ENCODE results near the gene CA14.
A peak's percentile ranks its signal among the peaks of the same experiment; 100 is the strongest.

Gene CA14

GRCh38 chr1:150261367-150261766 lies 3.8 kb downstream of the CA14 start:
- TF ChIP-seq, protein P1, sequence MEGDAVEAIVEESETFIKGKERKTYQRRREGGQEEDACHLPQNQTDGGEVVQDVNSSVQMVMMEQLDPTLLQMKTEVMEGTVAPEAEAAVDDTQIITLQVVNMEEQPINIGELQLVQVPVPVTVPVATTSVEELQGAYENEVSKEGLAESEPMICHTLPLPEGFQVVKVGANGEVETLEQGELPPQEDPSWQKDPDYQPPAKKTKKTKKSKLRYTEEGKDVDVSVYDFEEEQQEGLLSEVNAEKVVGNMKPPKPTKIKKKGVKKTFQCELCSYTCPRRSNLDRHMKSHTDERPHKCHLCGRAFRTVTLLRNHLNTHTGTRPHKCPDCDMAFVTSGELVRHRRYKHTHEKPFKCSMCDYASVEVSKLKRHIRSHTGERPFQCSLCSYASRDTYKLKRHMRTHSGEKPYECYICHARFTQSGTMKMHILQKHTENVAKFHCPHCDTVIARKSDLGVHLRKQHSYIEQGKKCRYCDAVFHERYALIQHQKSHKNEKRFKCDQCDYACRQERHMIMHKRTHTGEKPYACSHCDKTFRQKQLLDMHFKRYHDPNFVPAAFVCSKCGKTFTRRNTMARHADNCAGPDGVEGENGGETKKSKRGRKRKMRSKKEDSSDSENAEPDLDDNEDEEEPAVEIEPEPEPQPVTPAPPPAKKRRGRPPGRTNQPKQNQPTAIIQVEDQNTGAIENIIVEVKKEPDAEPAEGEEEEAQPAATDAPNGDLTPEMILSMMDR (IDR thresholded peaks at IDR 0.05; ENCODE audit: control insufficient read depth, extremely low read depth, insufficient read depth), result no peak
- no peak overlapping the region for H3K4me3 ChIP-seq (ENCODE audit: low read depth, low read length)
- DNase-seq (ENCODE audit: low read depth), result no peak

DNA sequence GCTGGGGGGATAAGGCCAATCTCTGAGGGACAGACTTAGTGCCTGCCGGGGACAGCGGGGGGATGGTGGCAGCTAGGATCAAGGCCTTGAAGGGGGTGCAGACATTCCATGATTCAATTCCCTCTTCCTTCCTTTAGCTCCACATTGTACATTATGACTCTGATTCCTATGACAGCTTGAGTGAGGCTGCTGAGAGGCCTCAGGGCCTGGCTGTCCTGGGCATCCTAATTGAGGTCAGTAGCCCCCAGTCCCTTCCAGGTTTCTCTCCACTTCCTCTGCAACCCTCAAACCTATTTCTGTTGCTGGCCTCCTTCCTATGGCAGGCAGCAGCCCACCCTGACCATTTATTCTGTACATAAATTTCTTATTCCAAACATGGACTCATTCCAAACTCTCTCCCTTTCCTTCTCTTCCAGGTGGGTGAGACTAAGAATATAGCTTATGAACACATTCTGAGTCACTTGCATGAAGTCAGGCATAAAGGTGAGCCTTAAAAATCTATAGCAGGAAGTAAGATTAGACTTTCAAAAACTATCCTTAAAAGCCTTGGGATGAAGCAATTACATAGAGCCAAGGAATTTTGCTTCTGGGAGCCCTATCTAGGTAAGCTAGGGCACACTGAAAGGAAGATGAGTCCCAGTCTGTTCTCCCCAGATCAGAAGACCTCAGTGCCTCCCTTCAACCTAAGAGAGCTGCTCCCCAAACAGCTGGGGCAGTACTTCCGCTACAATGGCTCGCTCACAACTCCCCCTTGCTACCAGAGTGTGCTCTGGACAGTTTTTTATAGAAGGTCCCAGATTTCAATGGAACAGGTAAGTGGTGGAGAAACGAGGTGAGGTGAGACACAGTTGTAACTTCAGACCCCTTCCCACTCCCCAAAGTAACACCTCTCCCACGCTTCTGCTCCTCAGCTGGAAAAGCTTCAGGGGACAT lies 5.1 kb downstream of the CA14 start:
- H3K4me3 ChIP-seq (ENCODE audit: low read depth, low read length), result no peak overlapping the region
- TF ChIP-seq, protein P1 (IDR thresholded peaks at IDR 0.05; ENCODE audit: control insufficient read depth, extremely low read depth, insufficient read depth), result no peak
- DNase-seq (ENCODE audit: low read depth), result no peak

DNA sequence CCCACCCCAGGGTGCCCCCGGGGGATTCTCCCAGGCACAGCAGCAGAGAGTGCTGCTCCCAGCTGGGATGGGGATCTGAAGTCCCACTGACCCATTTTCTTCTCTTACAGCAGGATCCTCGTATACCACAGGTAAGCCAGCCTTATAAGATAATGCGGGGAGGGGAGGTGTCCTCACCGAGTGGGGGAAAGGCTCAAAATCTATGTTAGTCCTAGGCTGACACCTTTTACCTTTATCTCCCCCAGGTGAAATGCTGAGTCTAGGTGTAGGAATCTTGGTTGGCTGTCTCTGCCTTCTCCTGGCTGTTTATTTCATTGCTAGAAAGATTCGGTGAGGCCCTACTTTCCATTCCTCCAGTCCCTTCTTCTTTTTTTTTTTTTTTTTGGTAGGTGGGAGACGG lies 6.0 kb downstream of the CA14 start:
- H3K4me3 ChIP-seq (ENCODE audit: low read depth, low read length), result no peak overlapping the region
- no peak for DNase-seq (ENCODE audit: low read depth)
- TF ChIP-seq, protein P1 (IDR thresholded peaks at IDR 0.05; ENCODE audit: control insufficient read depth, extremely low read depth, insufficient read depth), result no peak

DNA sequence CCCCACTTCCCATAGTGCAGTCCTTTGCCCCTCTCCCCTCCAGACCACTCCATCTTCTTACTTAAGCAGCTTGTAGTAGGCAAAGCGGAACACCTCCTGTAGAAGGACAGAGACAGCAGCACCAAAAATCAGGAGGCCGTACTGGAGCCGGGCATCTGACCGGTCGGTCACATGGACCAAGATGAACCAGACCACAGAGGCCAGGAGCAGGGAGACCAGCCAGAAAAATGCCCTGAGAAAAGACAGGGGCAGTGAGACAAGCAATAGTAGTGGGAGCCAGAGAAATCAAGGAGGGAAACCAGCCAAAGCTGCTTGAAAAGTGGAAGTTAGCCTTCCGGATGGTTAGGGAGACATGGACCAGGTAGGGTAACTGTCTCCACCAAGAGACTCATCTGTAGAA lies 10.3 kb downstream of the CA14 start:
- H3K4me3 ChIP-seq (ENCODE audit: low read depth, low read length), result peak overlapping the region; percentile 98
- DNase-seq (ENCODE audit: low read depth), result no peak
- TF ChIP-seq, protein P1 (IDR thresholded peaks at IDR 0.05; ENCODE audit: control insufficient read depth, extremely low read depth, insufficient read depth), result no peak

DNA sequence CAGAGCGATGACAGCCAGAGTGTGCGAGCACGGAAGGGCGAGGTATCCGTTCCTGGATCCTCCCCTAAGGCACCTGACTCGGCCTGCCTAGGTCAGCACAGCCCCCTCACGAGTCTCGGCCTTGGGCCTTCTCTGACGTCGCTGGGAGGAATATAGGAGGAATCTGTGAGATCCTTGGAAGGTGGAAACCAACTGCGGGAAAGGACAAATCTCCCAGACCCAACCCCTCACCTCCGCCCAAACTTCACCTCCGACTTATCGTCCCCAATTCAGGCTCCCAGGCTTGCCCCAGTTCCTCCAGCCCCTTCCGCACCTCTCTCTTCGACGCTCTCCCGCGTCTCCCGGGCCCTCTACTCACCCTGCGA lies 10.7 kb downstream of the CA14 start:
- TF ChIP-seq, protein P1 (IDR thresholded peaks at IDR 0.05; ENCODE audit: control insufficient read depth, extremely low read depth, insufficient read depth), result no peak
- H3K4me3 ChIP-seq (ENCODE audit: low read depth, low read length), result peak overlapping the region; percentile 98
- DNase-seq (ENCODE audit: low read depth), result no peak

GRCh38 chr1:150268705-150269403 lies 11.3 kb downstream of the CA14 start, which contains the start of gene APH1A:
Gene APH1A (minus strand): TSS chr1:150269016. CDS start chr1:150268810, 206 bp downstream.
- TF ChIP-seq, protein P1 (IDR thresholded peaks at IDR 0.05; ENCODE audit: control insufficient read depth, extremely low read depth, insufficient read depth), result no peak
- DNase-seq (ENCODE audit: low read depth), result peak; percentile 84

More at GRCh38 chr1:150268705-150269403, 11.3 kb downstream of the CA14 start, which contains the start of gene APH1A:
- peak within 1 kb of the TSS; percentile 98 for H3K4me3 ChIP-seq (ENCODE audit: low read depth, low read length)
